ENCODE data around the gene ZSCAN26. TPM values are rescaled to one million over a fixed set of nuclear protein-coding genes. Genes with fewer than 3 reads are reported as not detected.

ZSCAN26 gene
- total and polyA plus RNA-seq, 2 donors (not counting 1 experiment from before 2014, with no cell fraction given) = 17.9 to 29.3 TPM

DNA sequence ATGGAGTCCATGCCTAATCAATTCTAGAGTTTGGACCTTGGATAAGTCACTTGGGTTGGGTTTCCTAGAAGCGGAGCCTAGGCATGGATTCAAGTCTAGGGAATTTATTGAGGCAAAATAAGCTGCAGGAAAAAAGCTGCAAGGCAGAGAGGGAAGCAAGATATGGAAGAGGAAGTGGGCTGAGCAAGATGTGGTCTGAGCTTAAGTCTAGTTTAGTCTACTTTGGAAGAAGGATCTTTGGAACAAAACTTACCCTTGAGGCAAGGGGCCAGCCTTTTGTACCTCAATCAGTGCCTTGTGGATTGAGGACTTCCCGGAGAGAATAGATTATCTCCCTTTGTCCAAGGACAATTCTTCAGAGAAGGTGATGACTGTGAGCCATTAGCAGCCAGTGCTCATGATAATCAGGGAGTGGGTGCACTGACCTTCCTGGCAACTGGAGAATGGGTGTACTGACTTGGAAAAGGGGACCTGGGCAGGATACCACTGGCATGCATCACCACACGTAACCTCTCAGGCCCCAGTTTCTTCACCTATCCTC is 31.0 kb upstream of the ZSCAN26 start:
- Mint-ChIP-seq H3K27me3 (no peaks in the 10 kb centered on the region), H3K4me3 (no peak overlapping the region), H3K9me3 (ENCODE audit: insufficient read depth) (no peaks in the 10 kb centered on the region), H3K4me1 (no peaks in the 10 kb centered on the region), H3K27ac (no peak overlapping the region)
- Histone ChIP-seq H3K36me3 (replicated peaks in 1 of 2; ENCODE audit: control extremely low read depth in 1 of 2, control insufficient read depth in 1 of 2, extremely low read depth in 1 of 2, insufficient read depth in 2 of 2, low read length in 1 of 2) (peaks cover 6 to 17% of the 10 kb centered on the region in 2 experiments), H3K4me2 (replicated peaks; ENCODE audit: low read depth, low read length, poor library complexity, severe bottlenecking) (no peak overlapping the region), H3K9me3 (ENCODE audit: control extremely low read depth in 1 of 3, control insufficient read depth in 2 of 3, insufficient read depth in 1 of 3, low read length in 2 of 3) (no peaks in the 10 kb centered on the region), H3K4me1 (ENCODE audit: control insufficient read depth in 2 of 2, insufficient read depth in 2 of 2, low read length in 2 of 2) (no peaks in the 10 kb centered on the region), H3K9ac (ENCODE audit: low read length) (no peak overlapping the region), H4K20me1 (ENCODE audit: control insufficient read depth, insufficient read depth, low read length, poor library complexity, severe bottlenecking) (no peaks in the 10 kb centered on the region), H3K4me3 (ENCODE audit: control extremely low read depth in 1 of 5, extremely low read depth in 1 of 5, insufficient read depth in 1 of 5, low read depth in 2 of 5, low read length in 4 of 5) (no peak overlapping the region), H2AFZ (ENCODE audit: insufficient read depth, low read depth, low read length, poor library complexity, severe bottlenecking) (no peak overlapping the region), H3K27me3 (replicated peaks in 1 of 4; ENCODE audit: control extremely low read depth in 1 of 4, control insufficient read depth in 3 of 4, insufficient read depth in 4 of 4, low read length in 3 of 4) (no peaks in the 10 kb centered on the region), H3K27ac (ENCODE audit: low read length in 2 of 2) (no peak overlapping the region), H3K79me2 (ENCODE audit: control insufficient read depth, insufficient read depth, low read length) (no peaks in the 10 kb centered on the region)
- POLR2A ChIA-PET = no interaction called here
- DNase-seq (no peak), ATAC-seq (ENCODE audit: low read depth) (no peak)
- intact Hi-C loops (cut with micrococcal nuclease) = loop anchor here (5.0 kb wide), 1 partner anchor 46 kb away; the partner anchor contains the start of gene PGBD1
- WGBS (ENCODE audit: insufficient coverage) = 100% methylated on average over 2 of the region's 3 CpGs
- TF ChIP-seq, protein P1, sequence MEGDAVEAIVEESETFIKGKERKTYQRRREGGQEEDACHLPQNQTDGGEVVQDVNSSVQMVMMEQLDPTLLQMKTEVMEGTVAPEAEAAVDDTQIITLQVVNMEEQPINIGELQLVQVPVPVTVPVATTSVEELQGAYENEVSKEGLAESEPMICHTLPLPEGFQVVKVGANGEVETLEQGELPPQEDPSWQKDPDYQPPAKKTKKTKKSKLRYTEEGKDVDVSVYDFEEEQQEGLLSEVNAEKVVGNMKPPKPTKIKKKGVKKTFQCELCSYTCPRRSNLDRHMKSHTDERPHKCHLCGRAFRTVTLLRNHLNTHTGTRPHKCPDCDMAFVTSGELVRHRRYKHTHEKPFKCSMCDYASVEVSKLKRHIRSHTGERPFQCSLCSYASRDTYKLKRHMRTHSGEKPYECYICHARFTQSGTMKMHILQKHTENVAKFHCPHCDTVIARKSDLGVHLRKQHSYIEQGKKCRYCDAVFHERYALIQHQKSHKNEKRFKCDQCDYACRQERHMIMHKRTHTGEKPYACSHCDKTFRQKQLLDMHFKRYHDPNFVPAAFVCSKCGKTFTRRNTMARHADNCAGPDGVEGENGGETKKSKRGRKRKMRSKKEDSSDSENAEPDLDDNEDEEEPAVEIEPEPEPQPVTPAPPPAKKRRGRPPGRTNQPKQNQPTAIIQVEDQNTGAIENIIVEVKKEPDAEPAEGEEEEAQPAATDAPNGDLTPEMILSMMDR (IDR thresholded peaks at IDR 0.05) = no peak
- no peak for TF ChIP-seq EZH2 (IDR thresholded peaks at IDR 0.05; ENCODE audit: borderline replicate concordance, insufficient read depth, low read depth, low read length, poor library complexity, severe bottlenecking)
- CTCF ChIA-PET = interaction anchor here (0.7 to 1.4 kb wide), 2 partner anchors 9 to 13 kb away, joined by 3 to 5 read pairs; no protein-coding TSS in a partner anchor

DNA sequence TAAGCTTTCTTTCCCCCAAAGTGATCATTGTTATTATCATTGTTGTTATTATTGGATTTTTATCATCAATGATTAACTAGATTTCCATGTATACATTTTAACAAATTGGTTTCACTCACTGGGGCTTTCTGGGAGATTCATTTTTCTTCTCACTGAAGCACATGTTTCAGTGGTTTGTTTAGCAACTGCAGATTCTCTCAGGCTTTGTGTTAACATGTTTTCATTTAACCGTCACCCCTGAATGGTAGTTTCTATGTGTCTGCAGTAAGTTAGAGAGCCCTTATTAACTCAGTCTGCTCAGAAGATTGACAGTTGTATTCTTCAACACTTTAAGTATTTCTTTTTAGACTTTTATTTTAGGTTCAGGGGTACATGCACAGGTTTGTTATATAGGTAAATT is 27.3 kb upstream of the ZSCAN26 start:
- no peak overlapping the region for H3K4me2 ChIP-seq (replicated peaks; ENCODE audit: low read depth, low read length, poor library complexity, severe bottlenecking)
- ChIA-PET CTCF (no interaction called here), POLR2A (no interaction called here)
- no peak overlapping the region for H3K27ac ChIP-seq (ENCODE audit: low read length in 2 of 2)
- no peak for TF ChIP-seq EZH2 (IDR thresholded peaks at IDR 0.05; ENCODE audit: borderline replicate concordance, insufficient read depth, low read depth, low read length, poor library complexity, severe bottlenecking)
- TF ChIP-seq, protein P1 (IDR thresholded peaks at IDR 0.05) = no peak
- H3K27me3 ChIP-seq (replicated peaks in 1 of 4; ENCODE audit: control extremely low read depth in 1 of 4, control insufficient read depth in 3 of 4, insufficient read depth in 4 of 4, low read length in 3 of 4) = no peaks in the 10 kb centered on the region
- H3K27me3 Mint-ChIP-seq = no peaks in the 10 kb centered on the region
- peaks cover 0 to 5% of the 10 kb centered on the region in 2 experiments for H3K36me3 ChIP-seq (replicated peaks in 1 of 2; ENCODE audit: control extremely low read depth in 1 of 2, control insufficient read depth in 1 of 2, extremely low read depth in 1 of 2, insufficient read depth in 2 of 2, low read length in 1 of 2)
- no peaks in the 10 kb centered on the region for H3K79me2 ChIP-seq (ENCODE audit: control insufficient read depth, insufficient read depth, low read length)
- no peak for DNase-seq
- intact Hi-C loops (cut with micrococcal nuclease) = loop anchor here (5.0 kb wide), 1 partner anchor 43 kb away; the partner anchor contains the start of gene PGBD1
- H3K4me1 Mint-ChIP-seq = no peaks in the 10 kb centered on the region
- H3K27ac Mint-ChIP-seq = no peak overlapping the region
- no peaks in the 10 kb centered on the region for H3K9me3 ChIP-seq (ENCODE audit: control extremely low read depth in 1 of 3, control insufficient read depth in 2 of 3, insufficient read depth in 1 of 3, low read length in 2 of 3)
- no peak overlapping the region for H2AFZ ChIP-seq (ENCODE audit: insufficient read depth, low read depth, low read length, poor library complexity, severe bottlenecking)
- no CpG with 5 or more reads among the region's 1 CpG for WGBS (ENCODE audit: insufficient coverage)
- no peak for ATAC-seq (ENCODE audit: low read depth)
- no peaks in the 10 kb centered on the region for H4K20me1 ChIP-seq (ENCODE audit: control insufficient read depth, insufficient read depth, low read length, poor library complexity, severe bottlenecking)
- no peaks in the 10 kb centered on the region for H3K4me1 ChIP-seq (ENCODE audit: control insufficient read depth in 2 of 2, insufficient read depth in 2 of 2, low read length in 2 of 2)
- H3K4me3 Mint-ChIP-seq = no peak overlapping the region
- no peaks in the 10 kb centered on the region for H3K9me3 Mint-ChIP-seq (ENCODE audit: insufficient read depth)
- no peak overlapping the region for H3K9ac ChIP-seq (ENCODE audit: low read length)
- H3K4me3 ChIP-seq (ENCODE audit: control extremely low read depth in 1 of 5, extremely low read depth in 1 of 5, insufficient read depth in 1 of 5, low read depth in 2 of 5, low read length in 4 of 5) = no peak overlapping the region

All from B cell (primary cell).